Endodermal cell (in vitro differentiated cells): ENCODE data around the gene C12orf56. TPM values are rescaled to one million over a fixed set of nuclear protein-coding genes. Genes with fewer than 3 reads are reported as not detected.
A peak's percentile ranks its signal among the peaks of the same experiment; 100 is the strongest.

Source experiments
- DNase-seq: peaks from one replicate; pipeline ENCODE4 v3.0.0-alpha.2; 2017
- H3K27ac ChIP-seq: 2 replicates; pipeline ENCODE4 v1.5.1; 2013; ENCODE audit warnings: mild to moderate bottlenecking, low read depth, low read length, moderate library complexity
- H3K27me3 ChIP-seq: 2 replicates; pipeline ENCODE4 v1.6.1; 2013; ENCODE audit warnings: mild to moderate bottlenecking, low read length, moderate library complexity; ENCODE audit not compliant: insufficient read depth, control insufficient read depth, poor library complexity, severe bottlenecking
- H3K36me3 ChIP-seq: 2 replicates; pipeline ENCODE4 v1.7.0; 2013; ENCODE audit warnings: mild to moderate bottlenecking, low read length, moderate library complexity; ENCODE audit not compliant: control insufficient read depth, insufficient read depth
- H3K4me1 ChIP-seq: one replicate; pipeline ENCODE4 v1.7.0; 2013; ENCODE audit warnings: low read length; ENCODE audit not compliant: control insufficient read depth, insufficient read depth
- H3K4me3 ChIP-seq: 2 replicates; pipeline ENCODE4 v1.5.1; 2013; ENCODE audit warnings: mild to moderate bottlenecking, low read length, moderate library complexity
- H3K9ac ChIP-seq: 2 replicates; pipeline ENCODE4 v1.6.1; 2013; ENCODE audit warnings: mild to moderate bottlenecking, low read length, moderate library complexity; ENCODE audit not compliant: poor library complexity, severe bottlenecking; ENCODE audit errors: extremely low read depth
- H3K9me3 ChIP-seq: 2 replicates; pipeline ENCODE4 v1.6.1; 2013; ENCODE audit warnings: mild to moderate bottlenecking, low read length, moderate library complexity; ENCODE audit not compliant: control insufficient read depth
- H3K27ac Mint-ChIP-seq: 2 replicates; pipeline ENCODE4 v1.8.0; 2020; ENCODE audit warnings: mixed read lengths
- H3K27me3 Mint-ChIP-seq: 2 replicates; pipeline ENCODE4 v1.8.0; 2021; ENCODE audit warnings: mild to moderate bottlenecking, mixed read lengths; ENCODE audit not compliant: insufficient read depth
- H3K36me3 Mint-ChIP-seq: 2 replicates; pipeline ENCODE4 v1.8.0; 2020; ENCODE audit warnings: low read depth, mixed read lengths
- H3K4me1 Mint-ChIP-seq: 2 replicates; pipeline ENCODE4 v1.8.0; 2020; ENCODE audit warnings: mixed read lengths
- H3K4me3 Mint-ChIP-seq: 2 replicates; pipeline ENCODE4 v1.8.0; 2020; ENCODE audit warnings: mild to moderate bottlenecking, moderate library complexity, mixed read lengths
- H3K9me3 Mint-ChIP-seq: 2 replicates; pipeline ENCODE4 v1.8.0; 2020; ENCODE audit warnings: mild to moderate bottlenecking, mixed read lengths
- CTCF ChIP-seq: fragments of 200-600 bp; sonication (generic); conservative IDR thresholded peaks from 2 replicates; pipeline ENCODE4 v1.5.0; 2021; ENCODE audit warnings: antibody characterized with exemption, mild to moderate bottlenecking
- WGBS, 2 experiments: methylation state at CpG; one replicate each; pipeline versions ENCODE4 v1.1.5 to v1.1.7; 2013; ENCODE audit warnings: missing lambda C conversion rate in 2 of 2, mixed read lengths in 1 of 2; ENCODE audit not compliant: insufficient coverage in 1 of 2, insufficient read length in 1 of 2; 5-methylcytosine and 5-hydroxymethylcytosine counted together
- total RNA-seq, 2 donors: library from RNA; stranded (reverse); fragmentation: NEBNext Ultra II Directional in 1 of 2; extraction: Animal tissue kit (Norgen Biotek cat#: 25700) in 1 of 2; gene quantifications; 2 replicates in 1 of 2; 3 replicates in 1 of 2; pipeline ENCODE4 v1.2.1, GENCODE V29; 2021

Gene C12orf56
- total RNA-seq, 2 donors from 2014 or later: 0.77 to 3.0 TPM

- H3K27ac Mint-ChIP-seq: no peak overlapping the region
These were observed 153.2 kb downstream of the C12orf56 start for GRCh38 chr12:64237382-64237781.

GRCh38 chr12:64236549-64236948 lies 154.0 kb downstream of the C12orf56 start:
- H3K9me3 ChIP-seq: no peaks in the 10 kb centered on the region
- no peak overlapping the region for H3K27ac ChIP-seq
- H3K4me3 ChIP-seq: no peak overlapping the region
- DNase-seq: no peak
- H3K27me3 Mint-ChIP-seq: no peaks in the 10 kb centered on the region
- H3K27me3 ChIP-seq: no peaks in the 10 kb centered on the region
- peaks cover 22% of the 10 kb centered on the region for H3K4me1 Mint-ChIP-seq
- H3K36me3 ChIP-seq: no peaks in the 10 kb centered on the region
- H3K36me3 Mint-ChIP-seq: no peaks in the 10 kb centered on the region
- no peak overlapping the region for H3K27ac Mint-ChIP-seq
- no peaks in the 10 kb centered on the region for H3K9me3 Mint-ChIP-seq
- no peak overlapping the region for H3K9ac ChIP-seq
- H3K4me1 ChIP-seq: no peaks in the 10 kb centered on the region
- TF ChIP-seq CTCF: peak; percentile 26
- no peak overlapping the region for H3K4me3 Mint-ChIP-seq

More at GRCh38 chr12:64237382-64237781, 153.2 kb downstream of the C12orf56 start:
- H3K4me3 ChIP-seq: no peak overlapping the region
- H3K36me3 Mint-ChIP-seq: no peaks in the 10 kb centered on the region
- H3K4me1 ChIP-seq: no peaks in the 10 kb centered on the region
- no peaks in the 10 kb centered on the region for H3K36me3 ChIP-seq
- H3K9ac ChIP-seq: no peak overlapping the region
- H3K27ac ChIP-seq: no peak overlapping the region
- H3K9me3 ChIP-seq: no peaks in the 10 kb centered on the region
- peaks cover 22% of the 10 kb centered on the region for H3K4me1 Mint-ChIP-seq
- no peaks in the 10 kb centered on the region for H3K27me3 Mint-ChIP-seq
- H3K4me3 Mint-ChIP-seq: no peak overlapping the region
- no peaks in the 10 kb centered on the region for H3K27me3 ChIP-seq
- TF ChIP-seq CTCF: no peak
- no peaks in the 10 kb centered on the region for H3K9me3 Mint-ChIP-seq
- DNase-seq: no peak

GRCh38 chr12:64232196-64232595 lies 158.4 kb downstream of the C12orf56 start:
- peaks cover 16% of the 10 kb centered on the region for H3K9me3 Mint-ChIP-seq
- no peak for DNase-seq
- H3K4me3 ChIP-seq: no peak overlapping the region
- no peaks in the 10 kb centered on the region for H3K9me3 ChIP-seq
- no peak overlapping the region for H3K27ac ChIP-seq
- H3K36me3 ChIP-seq: no peaks in the 10 kb centered on the region
- no peak for TF ChIP-seq CTCF
- H3K4me1 ChIP-seq: no peaks in the 10 kb centered on the region
- peaks cover 1% of the 10 kb centered on the region for H3K27me3 Mint-ChIP-seq
- no peak overlapping the region for H3K4me3 Mint-ChIP-seq
- H3K36me3 Mint-ChIP-seq: peaks cover 4% of the 10 kb centered on the region
- no peak overlapping the region for H3K9ac ChIP-seq
- H3K4me1 Mint-ChIP-seq: peaks cover 2% of the 10 kb centered on the region
- H3K27me3 ChIP-seq: no peaks in the 10 kb centered on the region
- 76% methylated on average over 1 of the region's 1 CpG; no CpG with 5 or more reads in 1 of the 2 experiments for WGBS, 2 experiments
- H3K27ac Mint-ChIP-seq: no peak overlapping the region
